Measurements from ENCODE around the gene PPP1CB.

The PPP1CB gene

GRCh38 chr2:28751252-28751955, at the start of gene PPP1CB:
TSS of gene PPP1CB (plus strand) at chr2:28751830. CDS start at chr2:28752125, 295 bp downstream.
- H3K36me3 ChIP-seq (replicated peaks), result no peaks in the 10 kb centered on the region
- H3K27me3 ChIP-seq (ENCODE audit: low read depth), result no peaks in the 10 kb centered on the region
- H3K9me3 ChIP-seq, result no peaks in the 10 kb centered on the region
- DNase-seq (ENCODE audit: low spot score in 2 of 2), result peak; percentile 87 to 94
- peak within 1 kb of the TSS; percentile 90 for H3K4me3 ChIP-seq
- in situ Hi-C loops (cut with MboI; ENCODE audit: low sequenced_read_pairs), result loop anchor here (10.0 kb wide), 1 partner anchor 157 kb away; no protein-coding TSS in a partner anchor
- H3K4me1 ChIP-seq, result peaks cover 26% of the 10 kb centered on the region

- H3K4me3 ChIP-seq, result no peak overlapping the region
- DNase-seq (ENCODE audit: low spot score in 2 of 2), result no peak
- H3K4me1 ChIP-seq, result no peaks in the 10 kb centered on the region
- in situ Hi-C loops (cut with MboI; ENCODE audit: low sequenced_read_pairs), result no loop called here
- no peaks in the 10 kb centered on the region for H3K36me3 ChIP-seq (replicated peaks)
- no peaks in the 10 kb centered on the region for H3K9me3 ChIP-seq
- no peaks in the 10 kb centered on the region for H3K27me3 ChIP-seq (ENCODE audit: low read depth)
Measured at GRCh38 chr2:28702415-28702861, 49.2 kb upstream of the PPP1CB start.

GRCh38 chr2:28702878-28703277, 48.8 kb upstream of the PPP1CB start:
- DNase-seq (ENCODE audit: low spot score in 2 of 2), result no peak

GRCh38 chr2:28704621-28705020, 47.0 kb upstream of the PPP1CB start:
- Histone ChIP-seq H3K4me1 (no peaks in the 10 kb centered on the region), H3K36me3 (replicated peaks) (no peaks in the 10 kb centered on the region), H3K4me3 (no peak overlapping the region), H3K9me3 (no peaks in the 10 kb centered on the region), H3K27me3 (ENCODE audit: low read depth) (no peaks in the 10 kb centered on the region)
- no peak for DNase-seq (ENCODE audit: low spot score in 2 of 2)
- in situ Hi-C loops (cut with MboI; ENCODE audit: low sequenced_read_pairs), result no loop called here

More at GRCh38 chr2:28702878-28703277, 48.8 kb upstream of the PPP1CB start:
- in situ Hi-C loops (cut with MboI; ENCODE audit: low sequenced_read_pairs), result no loop called here
- Histone ChIP-seq H3K4me3 (no peak overlapping the region), H3K36me3 (replicated peaks) (no peaks in the 10 kb centered on the region), H3K27me3 (ENCODE audit: low read depth) (no peaks in the 10 kb centered on the region), H3K4me1 (no peaks in the 10 kb centered on the region), H3K9me3 (no peaks in the 10 kb centered on the region)

GRCh38 chr2:28705751-28706440, 45.7 kb upstream of the PPP1CB start:
- no peaks in the 10 kb centered on the region for H3K36me3 ChIP-seq (replicated peaks)
- no peak overlapping the region for H3K4me3 ChIP-seq
- no peaks in the 10 kb centered on the region for H3K27me3 ChIP-seq (ENCODE audit: low read depth)
- in situ Hi-C loops (cut with MboI; ENCODE audit: low sequenced_read_pairs), result no loop called here
- no peak for DNase-seq (ENCODE audit: low spot score in 2 of 2)
- no peaks in the 10 kb centered on the region for H3K9me3 ChIP-seq
- no peaks in the 10 kb centered on the region for H3K4me1 ChIP-seq

- no peaks in the 10 kb centered on the region for H3K9me3 ChIP-seq
- no peak for DNase-seq (ENCODE audit: low spot score in 2 of 2)
- H3K4me3 ChIP-seq, result no peak overlapping the region
- H3K27me3 ChIP-seq (ENCODE audit: low read depth), result no peaks in the 10 kb centered on the region
- H3K4me1 ChIP-seq, result no peaks in the 10 kb centered on the region
- no peaks in the 10 kb centered on the region for H3K36me3 ChIP-seq (replicated peaks)
- in situ Hi-C loops (cut with MboI; ENCODE audit: low sequenced_read_pairs), result no loop called here
Measured at GRCh38 chr2:28707592-28707991, 44.0 kb upstream of the PPP1CB start.

- no peaks in the 10 kb centered on the region for H3K9me3 ChIP-seq
- no peak for DNase-seq (ENCODE audit: low spot score in 2 of 2)
- H3K4me3 ChIP-seq, result no peak overlapping the region
- no peaks in the 10 kb centered on the region for H3K36me3 ChIP-seq (replicated peaks)
- no peaks in the 10 kb centered on the region for H3K4me1 ChIP-seq
- in situ Hi-C loops (cut with MboI; ENCODE audit: low sequenced_read_pairs), result no loop called here
- H3K27me3 ChIP-seq (ENCODE audit: low read depth), result no peaks in the 10 kb centered on the region
Measured at GRCh38 chr2:28709101-28709500, 42.5 kb upstream of the PPP1CB start.

- H3K4me3 ChIP-seq, result no peak overlapping the region
- H3K27me3 ChIP-seq (ENCODE audit: low read depth), result no peaks in the 10 kb centered on the region
- H3K4me1 ChIP-seq, result no peaks in the 10 kb centered on the region
- H3K9me3 ChIP-seq, result no peaks in the 10 kb centered on the region
- no peaks in the 10 kb centered on the region for H3K36me3 ChIP-seq (replicated peaks)
- in situ Hi-C loops (cut with MboI; ENCODE audit: low sequenced_read_pairs), result no loop called here
- no peak for DNase-seq (ENCODE audit: low spot score in 2 of 2)
Measured at GRCh38 chr2:28710545-28710944, 41.1 kb upstream of the PPP1CB start.

GRCh38 chr2:28713577-28714298, 37.9 kb upstream of the PPP1CB start:
- in situ Hi-C loops (cut with MboI; ENCODE audit: low sequenced_read_pairs), result no loop called here
- DNase-seq (ENCODE audit: low spot score in 2 of 2), result no peak

GRCh38 chr2:28716265-28716865, 35.3 kb upstream of the PPP1CB start:
- no peaks in the 10 kb centered on the region for H3K9me3 ChIP-seq
- H3K36me3 ChIP-seq (replicated peaks), result no peaks in the 10 kb centered on the region
- no peaks in the 10 kb centered on the region for H3K4me1 ChIP-seq
- no peaks in the 10 kb centered on the region for H3K27me3 ChIP-seq (ENCODE audit: low read depth)
- in situ Hi-C loops (cut with MboI; ENCODE audit: low sequenced_read_pairs), result no loop called here
- no peak overlapping the region for H3K4me3 ChIP-seq
- DNase-seq (ENCODE audit: low spot score in 2 of 2), result no peak

More at GRCh38 chr2:28713577-28714298, 37.9 kb upstream of the PPP1CB start:
- H3K27me3 ChIP-seq (ENCODE audit: low read depth), result no peaks in the 10 kb centered on the region
- H3K4me3 ChIP-seq, result no peak overlapping the region
- H3K4me1 ChIP-seq, result no peaks in the 10 kb centered on the region
- H3K9me3 ChIP-seq, result no peaks in the 10 kb centered on the region
- H3K36me3 ChIP-seq (replicated peaks), result no peaks in the 10 kb centered on the region

GRCh38 chr2:28717339-28717758, 34.3 kb upstream of the PPP1CB start:
- H3K4me3 ChIP-seq, result no peak overlapping the region
- DNase-seq (ENCODE audit: low spot score in 2 of 2), result no peak
- no peaks in the 10 kb centered on the region for H3K9me3 ChIP-seq
- no peaks in the 10 kb centered on the region for H3K27me3 ChIP-seq (ENCODE audit: low read depth)
- H3K4me1 ChIP-seq, result no peaks in the 10 kb centered on the region
- no peaks in the 10 kb centered on the region for H3K36me3 ChIP-seq (replicated peaks)
- in situ Hi-C loops (cut with MboI; ENCODE audit: low sequenced_read_pairs), result no loop called here

- H3K27me3 ChIP-seq (ENCODE audit: low read depth), result no peaks in the 10 kb centered on the region
- in situ Hi-C loops (cut with MboI; ENCODE audit: low sequenced_read_pairs), result no loop called here
- no peaks in the 10 kb centered on the region for H3K36me3 ChIP-seq (replicated peaks)
- H3K4me1 ChIP-seq, result peaks cover 4% of the 10 kb centered on the region; the same call in 1 of the 2 replicates
- DNase-seq (ENCODE audit: low spot score in 2 of 2), result no peak
- no peak overlapping the region for H3K4me3 ChIP-seq
- H3K9me3 ChIP-seq, result no peaks in the 10 kb centered on the region
Measured at GRCh38 chr2:28720345-28720744, 31.3 kb upstream of the PPP1CB start.

GRCh38 chr2:28721601-28722191, 29.9 kb upstream of the PPP1CB start:
- Histone ChIP-seq H3K4me1 (peaks cover 4% of the 10 kb centered on the region; the same call in 1 of the 2 replicates), H3K4me3 (no peak overlapping the region), H3K9me3 (no peaks in the 10 kb centered on the region), H3K36me3 (replicated peaks) (no peaks in the 10 kb centered on the region), H3K27me3 (ENCODE audit: low read depth) (no peaks in the 10 kb centered on the region)
- DNase-seq (ENCODE audit: low spot score in 2 of 2), result no peak
- in situ Hi-C loops (cut with MboI; ENCODE audit: low sequenced_read_pairs), result no loop called here

All from HAP-1 (cell line).